C4-2B (cell line): Measurements from ENCODE around the gene PRRT4.

Experiments used
- H3K27ac ChIP-seq: fragments of 450-650 bp; 2 replicates; pipeline ENCODE4 v1.5.1; 2017
- ZFX ChIP-seq: fragments of 450-650 bp; IDR thresholded peaks from 2 replicates; pipeline ENCODE4 v1.6.1; 2017
- TF ChIP-seq, protein P1 (sequence below): fragments of 450-650 bp; conservative IDR thresholded peaks from 2 replicates; pipeline ENCODE4 v1.5.1; 2017; ENCODE audit warnings: mild to moderate bottlenecking

PRRT4 gene

GRCh38 chr7:128388145-128388485, 26.6 kb upstream of the PRRT4 start:
- TF ChIP-seq, protein P1, sequence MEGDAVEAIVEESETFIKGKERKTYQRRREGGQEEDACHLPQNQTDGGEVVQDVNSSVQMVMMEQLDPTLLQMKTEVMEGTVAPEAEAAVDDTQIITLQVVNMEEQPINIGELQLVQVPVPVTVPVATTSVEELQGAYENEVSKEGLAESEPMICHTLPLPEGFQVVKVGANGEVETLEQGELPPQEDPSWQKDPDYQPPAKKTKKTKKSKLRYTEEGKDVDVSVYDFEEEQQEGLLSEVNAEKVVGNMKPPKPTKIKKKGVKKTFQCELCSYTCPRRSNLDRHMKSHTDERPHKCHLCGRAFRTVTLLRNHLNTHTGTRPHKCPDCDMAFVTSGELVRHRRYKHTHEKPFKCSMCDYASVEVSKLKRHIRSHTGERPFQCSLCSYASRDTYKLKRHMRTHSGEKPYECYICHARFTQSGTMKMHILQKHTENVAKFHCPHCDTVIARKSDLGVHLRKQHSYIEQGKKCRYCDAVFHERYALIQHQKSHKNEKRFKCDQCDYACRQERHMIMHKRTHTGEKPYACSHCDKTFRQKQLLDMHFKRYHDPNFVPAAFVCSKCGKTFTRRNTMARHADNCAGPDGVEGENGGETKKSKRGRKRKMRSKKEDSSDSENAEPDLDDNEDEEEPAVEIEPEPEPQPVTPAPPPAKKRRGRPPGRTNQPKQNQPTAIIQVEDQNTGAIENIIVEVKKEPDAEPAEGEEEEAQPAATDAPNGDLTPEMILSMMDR, result no peak; the same call in 1 of the 2 replicates
- no peak for TF ChIP-seq ZFX

GRCh38 chr7:128387216-128388144, 26.0 kb upstream of the PRRT4 start:
- TF ChIP-seq, protein P1, result peak; percentile 97
- no peak for TF ChIP-seq ZFX
- no peak overlapping the region for H3K27ac ChIP-seq

More at GRCh38 chr7:128388145-128388485, 26.6 kb upstream of the PRRT4 start:
- no peak overlapping the region for H3K27ac ChIP-seq

GRCh38 chr7:128385988-128386925, 24.8 kb upstream of the PRRT4 start:
- TF ChIP-seq ZFX, result no peak
- TF ChIP-seq, protein P1, result no peak
- H3K27ac ChIP-seq, result no peak overlapping the region

DNA sequence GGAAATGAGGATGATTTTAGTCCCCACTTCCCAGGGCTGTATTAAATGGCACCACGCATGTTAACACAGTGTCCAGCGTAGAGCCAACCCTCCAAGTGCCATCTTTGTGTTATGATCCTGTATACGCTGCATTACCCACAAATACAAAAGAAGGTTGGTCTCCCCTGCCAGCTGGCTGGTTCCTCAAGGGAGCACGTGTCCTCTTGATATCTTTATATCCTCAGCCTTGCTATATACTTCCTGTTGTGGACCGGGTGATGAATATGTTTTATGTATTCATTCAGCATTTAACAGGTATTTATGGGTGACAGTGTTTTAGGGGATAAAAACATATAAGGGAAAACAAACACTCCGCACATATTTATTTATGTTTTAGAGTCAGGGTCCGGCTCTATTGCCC, 23.2 kb upstream of the PRRT4 start:
- TF ChIP-seq ZFX, result no peak
- TF ChIP-seq, protein P1, result no peak
- no peak overlapping the region for H3K27ac ChIP-seq

DNA sequence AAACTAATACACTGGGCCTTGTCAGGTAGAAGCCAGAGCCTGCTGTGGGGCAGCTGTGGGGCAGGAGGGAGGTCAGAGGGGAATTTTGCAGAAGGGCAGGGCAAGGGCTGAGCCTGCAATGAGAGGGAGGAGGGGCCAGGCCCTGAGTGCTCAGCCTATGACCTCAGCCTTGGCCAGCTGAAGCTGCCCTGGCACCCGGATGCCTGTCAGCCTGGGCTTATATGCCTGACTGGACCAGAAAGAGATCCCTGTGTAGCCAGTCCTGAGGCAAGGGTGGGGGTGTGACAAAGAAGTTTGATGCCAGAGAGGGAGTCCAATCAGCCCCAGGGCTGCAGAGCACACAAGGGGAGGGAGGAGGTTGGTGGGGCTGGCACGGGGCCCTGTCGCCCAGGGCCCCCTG, 22.3 kb upstream of the PRRT4 start:
- H3K27ac ChIP-seq, result no peak overlapping the region
- TF ChIP-seq, protein P1, result no peak
- TF ChIP-seq ZFX, result no peak

DNA sequence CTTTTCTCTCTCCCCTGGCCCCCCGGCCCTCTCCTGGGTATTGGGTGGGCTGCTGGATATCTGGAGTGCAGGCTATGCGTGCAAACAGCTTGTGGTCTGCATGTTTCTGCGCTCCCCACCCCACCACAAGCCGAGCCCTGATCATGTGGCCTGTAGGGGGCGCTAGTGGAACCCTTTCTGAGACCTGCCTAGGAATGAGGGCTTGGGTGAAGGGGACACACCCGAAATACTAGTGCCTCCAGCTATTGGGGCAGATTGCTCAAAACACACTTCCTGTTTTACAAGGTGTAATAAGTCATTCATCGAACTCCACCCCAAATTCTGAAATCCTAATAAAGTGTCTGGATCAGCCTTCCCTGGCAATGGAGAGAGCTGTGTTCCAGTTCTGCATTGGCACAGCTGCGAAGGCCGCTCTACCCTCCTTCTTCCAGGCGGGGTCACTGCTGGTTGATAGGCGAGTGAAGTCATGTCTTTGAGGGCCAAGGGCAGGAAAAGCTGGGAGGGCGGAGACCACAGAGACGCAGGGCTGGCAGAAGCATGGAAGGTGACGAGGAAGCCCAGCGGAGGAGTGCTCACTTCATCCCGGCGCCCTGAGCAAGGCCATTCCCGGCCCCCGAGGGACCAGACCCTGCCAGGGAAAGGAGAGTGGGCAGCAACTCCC, 19.8 kb upstream of the PRRT4 start:
- TF ChIP-seq, protein P1, result peak; percentile 88
- TF ChIP-seq ZFX, result no peak
- H3K27ac ChIP-seq, result no peak overlapping the region
